Stimulated activated CD8-positive, alpha-beta memory T cell treated with anti-CD3 and anti-CD28 coated beads, Interleukin-4, amount 100 ng/mL, for 1 hour (primary cell): ENCODE results near the gene SLC15A5.

Source experiments
- DNase-seq, 2 donors: peaks; one replicate each; pipeline ENCODE4 v3.0.0-alpha.2; 2020; ENCODE audit warnings: low read depth in 2 of 2, low spot score in 1 of 2

Gene SLC15A5

GRCh38 chr12:16183541-16183940, 93.9 kb downstream of the SLC15A5 start:
- DNase-seq, result no peak

- DNase-seq, result no peak
Observed at GRCh38 chr12:16175840-16176239, 101.6 kb downstream of the SLC15A5 start.

DNA sequence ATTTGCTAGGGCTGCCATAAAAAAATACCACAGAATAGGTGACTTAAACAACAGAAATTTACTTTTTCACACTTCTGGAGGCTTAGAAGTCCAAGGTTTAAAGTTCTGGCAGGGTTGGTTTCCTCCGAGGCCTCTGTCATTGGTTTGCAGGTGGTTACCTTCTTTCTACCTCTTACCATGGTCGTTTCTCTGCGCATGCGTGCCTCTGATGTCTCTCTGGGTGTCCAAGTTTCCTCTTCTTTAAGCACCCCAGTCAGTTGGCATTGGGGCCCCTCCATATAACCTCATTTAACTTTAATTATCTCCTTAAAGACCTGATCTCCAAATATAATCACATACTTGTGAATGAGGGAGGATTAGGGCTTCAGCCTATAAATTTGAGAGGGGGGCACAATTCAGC, 103.2 kb downstream of the SLC15A5 start:
- no peak for DNase-seq

DNA sequence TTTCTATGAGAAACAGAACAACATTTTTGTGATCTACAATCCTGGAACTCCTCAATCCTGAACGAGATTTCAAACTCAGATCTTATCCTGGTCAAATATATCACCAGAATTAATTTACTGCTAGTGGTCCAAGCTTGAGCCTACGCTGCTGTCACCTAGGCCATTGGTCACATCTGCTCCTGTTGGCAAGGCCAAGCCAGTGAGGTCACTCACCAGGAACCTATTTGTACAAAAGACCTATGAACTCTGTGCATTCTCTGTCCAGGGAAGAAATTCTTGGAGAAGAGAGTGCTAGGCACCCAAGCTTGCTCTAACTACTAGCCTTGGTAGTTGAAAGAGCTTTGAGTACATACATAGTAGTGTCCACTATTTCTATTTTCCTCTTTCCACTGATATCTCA, 106.1 kb downstream of the SLC15A5 start:
- DNase-seq, result no peak

GRCh38 chr12:16168078-16168477, 109.4 kb downstream of the SLC15A5 start:
- DNase-seq, result no peak

GRCh38 chr12:16166563-16167470, 110.7 kb downstream of the SLC15A5 start:
- DNase-seq, result no peak

DNA sequence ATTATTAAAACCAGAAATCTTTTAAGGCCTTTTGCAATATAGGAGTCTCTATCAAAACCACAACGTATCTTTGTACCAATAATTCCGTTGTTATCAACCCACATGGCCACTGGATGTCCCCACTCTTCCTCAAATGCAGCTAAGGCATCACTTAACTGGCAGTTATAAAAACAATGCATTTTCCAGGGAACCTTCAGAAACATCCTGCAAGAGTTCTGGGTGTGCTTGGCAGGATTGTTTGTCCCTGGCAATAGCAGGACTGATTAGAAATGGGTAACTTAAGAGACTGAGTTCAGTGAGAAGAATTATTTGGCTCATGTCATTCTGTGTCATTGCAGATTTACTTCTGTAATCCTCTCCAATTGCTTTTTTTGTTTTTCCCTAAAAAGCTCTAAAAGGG, 112.0 kb downstream of the SLC15A5 start:
- no peak for DNase-seq

DNA sequence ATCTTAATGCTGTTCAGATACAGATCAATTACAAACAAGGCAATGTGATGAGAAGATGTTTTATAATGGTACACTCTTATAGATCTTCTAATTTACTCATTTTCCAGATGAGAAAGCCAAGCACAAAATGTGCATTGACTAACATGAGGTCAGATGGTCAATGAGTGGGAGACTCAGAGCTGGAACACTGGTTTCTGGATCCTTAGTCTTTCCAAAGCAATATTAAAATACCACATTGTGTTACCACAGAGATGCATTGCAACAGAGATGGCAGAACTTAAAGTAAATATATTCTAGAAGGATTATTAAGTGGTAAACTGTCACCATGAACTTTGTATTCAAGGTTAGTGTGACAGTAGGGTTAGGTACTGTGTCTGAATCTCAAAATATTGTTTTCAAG, 113.6 kb downstream of the SLC15A5 start:
- DNase-seq, result no peak

GRCh38 chr12:16163146-16163545, 114.3 kb downstream of the SLC15A5 start:
- DNase-seq, result no peak

DNA sequence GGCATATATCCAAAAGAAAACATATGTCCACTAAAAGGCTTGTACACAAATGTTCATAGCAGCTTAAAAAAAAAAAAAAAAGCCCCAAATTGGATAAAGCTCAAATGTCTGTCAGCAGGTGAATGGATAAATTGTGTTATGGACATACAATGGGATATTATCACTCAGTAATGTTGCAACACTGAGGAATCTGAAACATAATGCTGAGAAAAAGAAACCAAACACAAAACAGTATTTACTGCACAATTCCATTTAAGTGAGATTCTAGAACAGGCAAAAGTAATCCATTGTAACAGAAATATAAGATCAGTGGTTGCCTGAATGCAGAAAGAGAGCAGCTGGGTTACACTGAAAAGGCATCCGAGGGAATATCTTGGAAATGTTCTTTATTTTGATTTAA, 117.9 kb downstream of the SLC15A5 start:
- DNase-seq, result no peak

DNA sequence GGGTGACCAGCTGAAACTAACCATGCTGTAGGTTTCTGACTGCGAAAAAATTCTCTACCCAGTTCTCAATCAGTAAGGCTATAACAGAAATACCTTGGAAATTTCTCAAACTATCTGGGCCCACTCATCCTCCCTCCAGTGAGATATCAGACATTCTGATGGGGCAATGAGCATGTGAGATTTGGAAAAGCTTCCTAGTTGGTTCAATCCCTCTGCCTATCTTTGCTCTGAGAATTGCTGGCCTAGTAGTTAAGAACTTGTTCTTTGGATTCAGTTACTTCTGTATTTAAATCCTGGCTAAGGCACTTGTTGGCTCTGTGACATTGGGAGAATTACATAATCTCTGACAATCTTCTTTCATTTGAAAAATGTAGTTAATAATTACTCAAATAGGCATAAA, 119.4 kb downstream of the SLC15A5 start:
- DNase-seq, result no peak

- DNase-seq, result no peak
Observed at GRCh38 chr12:16155938-16156337, 121.5 kb downstream of the SLC15A5 start.

DNA sequence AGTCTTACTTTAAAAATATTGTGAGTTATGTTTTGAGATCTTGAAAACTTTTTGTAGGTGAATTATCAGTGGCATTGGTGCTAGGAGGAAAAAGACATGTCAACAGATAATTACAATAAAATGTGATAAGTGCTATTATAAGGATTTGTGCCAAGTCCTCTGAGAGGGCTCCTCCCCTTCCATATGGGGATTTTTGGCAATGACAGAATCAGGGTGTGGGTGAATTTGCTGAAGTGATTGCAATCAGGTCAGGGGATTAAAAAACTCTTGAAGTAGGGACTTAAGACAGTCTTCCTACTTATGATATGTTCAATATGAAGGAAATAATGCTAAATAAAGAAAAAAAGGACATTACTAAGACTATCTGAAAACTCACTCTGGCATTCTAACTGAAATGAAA, 122.5 kb downstream of the SLC15A5 start:
- no peak for DNase-seq

GRCh38 chr12:16152885-16153673, 124.4 kb downstream of the SLC15A5 start:
- DNase-seq, result no peak

GRCh38 chr12:16150276-16150675, 127.2 kb downstream of the SLC15A5 start:
- DNase-seq, result no peak

DNA sequence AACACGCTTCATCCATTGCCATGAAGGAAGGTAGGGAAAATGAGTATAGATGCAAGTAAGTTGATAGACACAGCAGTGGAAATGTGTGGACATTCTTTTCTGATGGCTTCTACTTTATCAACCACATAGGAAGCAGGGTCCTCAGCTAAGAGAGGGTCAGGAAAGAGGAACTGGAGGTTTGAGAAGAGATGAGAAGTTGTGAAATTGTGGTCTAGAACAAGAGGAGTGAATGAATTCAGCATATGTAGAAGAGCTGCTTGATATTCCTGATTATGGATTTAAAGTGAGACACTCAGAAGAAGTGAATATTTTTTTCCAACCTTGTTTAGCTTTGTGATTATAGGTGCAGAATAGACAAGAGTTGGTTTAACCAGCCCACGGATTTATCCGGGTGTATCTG, 128.5 kb downstream of the SLC15A5 start:
- DNase-seq, result no peak
